GM19035 (cell line): ENCODE measurements around the gene POU2F3.

Experiments used
- ATAC-seq: cut with Tn5 transposase; IDR thresholded peaks from one replicate; pipeline ENCODE4 v1.9.1; 2021; ENCODE audit not compliant: unreplicated experiment

POU2F3 gene

DNA sequence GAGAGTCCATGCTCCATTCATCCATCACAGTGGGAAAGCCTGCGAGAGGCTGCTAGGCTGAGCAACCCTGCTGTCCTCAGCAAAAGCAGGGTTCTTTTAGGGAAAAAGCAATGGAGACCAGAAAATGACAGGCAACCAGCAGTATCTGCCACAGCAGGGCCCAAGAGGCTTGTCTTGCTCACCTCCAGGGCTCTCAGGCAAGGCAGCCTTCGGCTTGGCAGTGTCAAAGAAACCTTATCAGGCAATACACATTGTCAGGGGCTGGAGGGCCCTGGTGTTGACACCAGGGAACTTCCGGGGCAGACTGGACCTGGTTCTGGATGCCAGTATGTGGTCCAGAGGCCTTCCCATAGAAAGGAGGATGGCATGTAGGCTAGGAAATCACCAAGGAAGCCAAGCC lies 74.9 kb downstream of the POU2F3 start:
- no peak for ATAC-seq

- ATAC-seq = no peak
Observed at GRCh38 chr11:120316880-120317688, 77.1 kb downstream of the POU2F3 start.

DNA sequence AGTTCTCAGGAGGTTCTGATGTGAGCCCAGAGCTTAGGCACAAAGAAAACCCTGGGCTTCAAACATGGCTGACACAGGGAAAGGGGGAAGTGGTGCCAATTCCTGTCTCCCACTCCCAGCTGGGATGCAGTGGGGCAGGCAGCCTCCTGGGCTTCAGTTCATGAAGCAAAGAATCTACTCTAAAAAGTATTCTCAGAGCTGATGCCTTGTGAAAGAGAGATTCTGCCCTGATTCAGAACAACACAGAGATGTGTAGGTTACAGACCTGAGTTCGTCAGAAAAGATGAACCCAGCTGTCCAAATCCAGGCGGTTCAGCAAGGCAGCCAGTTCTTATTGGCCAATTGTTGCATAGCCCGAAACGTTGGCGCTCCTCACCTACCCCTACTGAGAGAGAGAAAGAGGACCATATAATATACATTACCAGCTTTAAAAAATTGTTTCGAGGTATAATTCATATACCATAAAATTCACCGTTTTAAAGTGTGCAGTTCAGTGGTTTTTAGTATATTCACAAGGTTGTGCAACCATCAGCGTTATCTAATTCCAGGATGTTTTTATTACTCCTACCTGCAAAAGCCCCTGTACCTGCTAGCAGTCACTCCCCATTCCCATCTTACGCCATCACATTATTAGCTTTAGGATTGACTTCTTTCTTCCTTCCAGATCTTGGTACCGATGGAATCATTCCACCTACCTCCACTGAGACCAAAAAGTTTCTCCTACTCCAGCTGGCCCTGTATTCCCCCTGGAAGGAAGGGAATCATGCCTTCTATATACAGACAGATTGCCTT lies 77.9 kb downstream of the POU2F3 start:
- no peak for ATAC-seq

DNA sequence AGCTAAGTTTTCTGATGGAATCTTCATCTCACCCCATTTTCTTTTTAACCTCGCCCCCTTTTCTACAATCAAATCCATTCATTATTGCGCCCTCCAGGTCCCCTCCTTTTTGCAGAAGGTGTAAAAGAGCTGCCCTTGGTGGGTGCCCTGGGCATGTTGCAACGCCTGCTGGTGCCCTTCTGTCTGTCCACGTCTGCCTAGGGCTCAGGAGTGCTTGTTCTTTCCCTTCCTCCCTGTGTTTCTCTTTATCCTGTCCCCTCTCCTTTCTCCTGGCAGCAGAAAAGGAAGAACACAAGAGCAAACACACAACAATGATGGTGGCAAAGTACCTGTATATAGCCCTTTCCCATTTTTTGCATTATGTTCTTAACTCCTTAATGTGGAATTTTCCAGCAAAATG lies 79.0 kb downstream of the POU2F3 start:
- ATAC-seq = no peak

DNA sequence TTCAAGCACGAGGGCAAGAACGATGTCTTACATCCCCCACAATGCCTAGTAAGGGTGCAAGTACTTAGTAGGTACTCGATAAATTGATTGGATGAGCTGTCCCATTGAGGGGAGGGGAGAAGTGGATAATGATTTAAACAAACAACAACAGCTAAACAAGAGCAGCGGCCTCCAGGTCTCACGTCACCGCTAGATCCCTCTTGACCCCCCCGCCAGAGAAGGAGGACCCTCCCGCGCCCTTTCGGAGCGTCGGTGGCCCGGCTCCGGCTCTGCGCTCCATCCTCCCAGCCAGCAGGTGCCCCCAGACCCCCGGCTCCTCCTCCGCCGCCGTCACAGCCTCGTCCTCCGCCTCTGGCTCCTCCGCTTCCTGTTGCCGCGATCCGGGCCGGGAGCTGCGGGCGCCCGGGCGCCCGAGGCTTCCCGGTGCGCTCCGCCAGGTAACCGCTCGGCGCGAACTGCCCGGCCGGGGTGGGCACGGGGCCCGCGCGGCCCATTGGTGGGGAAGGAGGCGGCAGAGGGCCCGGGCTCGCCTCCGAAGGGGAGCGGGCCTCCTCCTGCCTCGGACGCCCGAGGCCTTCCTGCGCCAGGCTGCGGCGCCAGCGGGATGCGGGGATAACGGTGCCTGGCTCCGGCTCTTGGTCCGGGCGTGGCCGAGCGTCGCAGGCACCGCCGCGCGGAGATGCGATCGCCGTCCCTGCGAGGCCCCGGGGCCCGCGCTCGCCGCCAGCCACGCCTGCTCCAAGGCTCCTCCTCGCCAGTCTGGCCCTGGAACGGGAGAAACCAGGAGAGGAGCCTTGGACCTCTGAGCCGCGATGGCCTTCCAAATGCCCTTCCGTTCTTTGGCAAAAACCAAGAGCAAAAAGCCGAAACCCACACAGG lies 85.2 kb downstream of the POU2F3 start, which contains the start of gene TLCD5:
Gene TLCD5 (plus strand): TSS at position 368 of the 879 bp plus-strand sequence. CDS start 2,143 bp downstream, outside the sequence.
- no peak for ATAC-seq

- no peak for ATAC-seq
Observed at GRCh38 chr11:120326228-120326627, 86.3 kb downstream of the POU2F3 start.

GRCh38 chr11:120326845-120327281 lies 86.9 kb downstream of the POU2F3 start:
- ATAC-seq = no peak

GRCh38 chr11:120327311-120327710 lies 87.4 kb downstream of the POU2F3 start:
- no peak for ATAC-seq

GRCh38 chr11:120329556-120329955 lies 89.6 kb downstream of the POU2F3 start:
- no peak for ATAC-seq

- no peak for ATAC-seq
Observed at GRCh38 chr11:120330045-120330444, 90.1 kb downstream of the POU2F3 start.

DNA sequence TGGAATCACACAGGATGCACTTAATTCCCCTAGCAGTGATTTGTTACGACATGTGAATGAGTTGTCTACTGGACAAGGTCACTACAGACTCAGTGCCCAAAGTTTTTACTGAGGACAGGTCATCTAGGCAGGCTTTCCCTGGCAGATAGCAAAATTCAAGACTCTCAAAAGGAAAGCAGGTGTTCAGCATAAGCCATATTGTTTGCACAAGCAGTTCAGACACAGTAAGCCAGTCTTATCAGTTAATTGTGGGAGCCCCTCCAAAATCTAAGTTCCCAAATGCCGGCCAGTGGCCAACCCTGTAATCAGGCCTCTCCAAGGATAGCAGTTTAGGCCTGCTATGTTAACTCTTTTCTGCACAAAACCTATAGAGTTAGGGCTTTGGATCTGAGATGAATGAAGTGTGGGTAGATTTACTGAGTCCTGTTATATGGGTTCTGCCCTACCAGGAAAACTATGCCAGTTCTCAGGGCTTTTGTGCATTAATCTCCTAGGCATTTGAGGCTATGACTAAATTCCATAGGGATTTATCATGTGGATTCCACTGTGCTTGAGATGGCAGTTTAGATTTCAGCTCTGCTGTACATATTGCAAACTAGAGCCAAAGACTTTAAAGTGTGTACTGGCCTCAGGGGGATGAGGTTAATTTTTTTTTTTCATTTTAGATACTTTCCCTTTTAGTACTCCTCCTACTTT lies 91.5 kb downstream of the POU2F3 start:
- ATAC-seq = no peak

DNA sequence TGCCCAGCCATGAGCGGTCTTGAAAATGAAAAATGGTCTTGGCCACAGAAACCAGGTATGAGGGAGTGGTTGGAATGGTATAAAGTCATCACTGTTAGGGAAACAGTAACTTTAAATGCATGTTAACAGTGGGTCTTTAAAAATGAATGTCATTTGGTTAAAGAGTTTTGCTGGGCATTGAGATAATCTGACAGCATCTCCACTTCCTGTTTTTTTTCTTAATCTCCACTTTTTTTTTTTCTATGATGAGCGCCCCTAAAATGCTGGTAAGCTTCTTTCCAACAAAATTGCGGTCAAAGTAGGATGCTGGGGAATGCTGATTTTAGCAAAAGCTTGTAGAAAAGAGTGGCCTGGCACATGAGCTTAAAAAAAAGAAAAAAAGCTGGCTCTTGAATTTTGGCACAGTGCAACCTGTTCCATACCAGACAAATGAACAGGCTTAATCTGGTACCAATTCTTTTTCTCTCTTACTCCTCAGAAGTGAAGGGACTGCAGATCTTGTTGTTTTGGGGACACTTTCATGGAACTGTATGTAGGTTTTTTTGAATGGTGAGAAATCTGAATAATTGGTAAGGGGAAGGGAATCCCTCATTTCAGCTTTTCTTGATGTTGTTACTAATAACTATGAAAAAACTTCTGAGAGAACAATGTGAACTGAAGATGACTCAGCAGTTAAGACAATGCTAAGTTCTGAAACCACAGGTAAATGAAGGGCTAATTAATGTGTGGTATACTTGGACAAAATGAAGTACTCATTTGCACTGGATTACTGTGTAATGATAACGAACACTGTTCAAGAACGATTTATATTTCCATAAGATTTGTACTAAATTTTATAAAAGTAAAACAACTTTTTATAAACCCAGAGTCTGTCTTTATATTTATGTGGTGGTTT lies 93.1 kb downstream of the POU2F3 start:
- ATAC-seq = no peak

- ATAC-seq = no peak
Observed at GRCh38 chr11:120333801-120334200, 93.9 kb downstream of the POU2F3 start.

GRCh38 chr11:120334332-120334731 lies 94.4 kb downstream of the POU2F3 start:
- no peak for ATAC-seq

- ATAC-seq = peak; percentile 23
Observed at GRCh38 chr11:120334894-120335462, 95.0 kb downstream of the POU2F3 start.

- peak; percentile 21 for ATAC-seq
Observed at GRCh38 chr11:120335556-120335907, 95.6 kb downstream of the POU2F3 start.

DNA sequence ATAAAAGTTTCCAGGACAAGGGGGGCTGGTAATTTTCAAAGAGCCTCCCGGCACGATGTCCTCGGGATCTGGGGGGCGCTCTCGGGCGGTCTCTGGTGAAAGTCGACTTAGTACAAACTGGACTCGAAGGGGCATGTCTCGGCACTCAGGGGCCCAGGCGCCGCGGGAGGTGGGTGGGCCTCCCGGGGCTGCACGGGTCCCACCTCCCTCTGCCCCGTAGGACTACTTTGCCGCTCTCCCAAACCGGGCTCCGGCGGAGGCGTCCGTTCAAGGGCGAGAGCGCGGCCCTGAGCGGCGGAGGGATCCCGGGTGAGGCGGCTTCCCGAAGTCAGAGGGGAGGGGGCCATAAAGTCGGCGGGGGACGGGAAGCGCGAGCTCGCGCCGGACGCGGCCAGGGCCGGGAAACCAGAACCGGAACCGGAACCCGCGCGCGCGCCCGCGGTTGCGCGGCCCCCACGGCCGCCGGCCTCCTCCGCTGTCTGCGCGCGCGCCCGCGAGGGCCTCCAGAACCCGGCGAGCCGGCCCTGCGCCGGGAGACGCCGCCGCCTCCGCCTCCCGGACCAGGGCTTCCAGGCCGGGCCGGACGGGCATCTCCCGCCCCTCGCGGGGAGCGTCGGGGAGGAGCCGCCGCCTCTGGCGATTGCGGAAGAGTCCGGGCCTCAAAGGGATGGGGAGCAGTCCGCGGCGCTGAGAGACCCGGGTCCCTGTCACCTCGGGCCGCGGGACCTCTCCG lies 96.1 kb downstream of the POU2F3 start, which contains the start of gene ARHGEF12:
Gene ARHGEF12 (plus strand): TSS at position 506 of the 733 bp plus-strand sequence. CDS start 831 bp downstream, outside the sequence.
- peak; percentile 66 for ATAC-seq

DNA sequence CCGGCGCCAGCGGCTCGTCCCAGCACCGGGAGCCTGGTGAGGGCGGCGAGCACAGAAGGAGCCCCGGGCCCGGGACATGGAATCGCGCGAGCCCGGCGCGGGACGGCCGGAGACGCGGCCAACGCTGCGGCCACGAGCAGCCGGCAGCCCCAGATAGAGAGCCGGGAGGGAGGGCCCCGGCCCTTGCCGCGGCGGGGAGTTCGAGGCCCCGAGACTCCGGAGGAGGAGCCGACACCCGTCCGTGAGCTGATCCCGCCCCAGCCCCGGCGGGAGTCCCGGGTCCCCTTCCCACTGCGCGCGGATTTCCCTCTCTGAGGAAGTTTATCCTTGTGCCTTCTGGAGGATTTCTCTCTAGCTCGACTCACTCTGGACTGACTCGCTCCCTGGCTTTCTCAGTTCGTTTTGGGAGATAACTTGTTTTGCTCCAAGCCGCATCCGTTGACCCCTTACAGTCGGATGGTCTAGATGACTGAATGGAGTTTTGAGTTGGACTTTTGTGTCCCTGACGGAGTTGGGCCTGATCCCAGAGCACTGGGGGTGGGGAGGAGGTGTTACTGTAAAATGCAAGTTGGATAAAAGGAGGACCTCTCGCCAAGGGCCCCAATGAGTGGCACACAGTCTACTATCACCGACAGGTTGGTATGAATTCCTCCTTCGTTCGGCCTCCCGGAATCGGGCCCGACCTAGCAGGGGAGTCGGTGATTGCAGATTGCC lies 96.9 kb downstream of the POU2F3 start:
- peak; percentile 39 for ATAC-seq
